Keratinocyte (primary cell): ENCODE results near the gene NMD3. TPM values are rescaled to one million over a fixed set of nuclear protein-coding genes. Genes with fewer than 3 reads are reported as not detected.

Source experiments
- DNase-seq: peaks from one replicate; pipeline ENCODE4 v3.0.0-alpha.2; 2011; ENCODE audit warnings: low read depth, missing footprints, low spot score
- FAIRE-seq: peaks from 2 replicates; lab custom pipeline; 2011; peaks lifted over from hg19 to GRCh38; lab: Jason Lieb, UNC
- H2AFZ ChIP-seq: 2 replicates; pipeline ENCODE4 v1.6.0; 2012; ENCODE audit warnings: low read length, control low read depth, inconsistent platforms; ENCODE audit not compliant: control insufficient read depth
- H3K27ac ChIP-seq: 2 replicates; pipeline ENCODE4 v1.5.1; 2011; ENCODE audit warnings: low read length; ENCODE audit not compliant: control insufficient read depth, insufficient read depth
- H3K27me3 ChIP-seq: 3 replicates; pipeline ENCODE4 v1.6.0; 2011; ENCODE audit warnings: low read length; ENCODE audit not compliant: control insufficient read depth, insufficient read depth; ENCODE audit errors: extremely low read depth
- H3K36me3 ChIP-seq, 2 experiments: 2 replicates in 1 of 2; 3 replicates in 1 of 2; pipeline ENCODE4 v1.5.1; 2011; ENCODE audit warnings: low read length in 2 of 2, mild to moderate bottlenecking in 1 of 2; ENCODE audit not compliant: control insufficient read depth in 2 of 2, insufficient read depth in 2 of 2; ENCODE audit errors: extremely low read depth in 1 of 2
- H3K4me1 ChIP-seq: 3 replicates; pipeline ENCODE4 v1.5.1; 2011; ENCODE audit warnings: low read length; ENCODE audit not compliant: control insufficient read depth, insufficient read depth; ENCODE audit errors: extremely low read depth
- H3K4me2 ChIP-seq: 3 replicates; pipeline ENCODE4 v1.6.0; 2011; ENCODE audit warnings: low read depth, low read length; ENCODE audit not compliant: control insufficient read depth, insufficient read depth; ENCODE audit errors: extremely low read depth
- H3K4me3 ChIP-seq, 3 experiments: fragments of 200-600 bp in 1 of 3; sonication (generic) in 1 of 3; 2 replicates in 2 of 3; 3 replicates in 1 of 3; pipeline ENCODE4 v1.5.1; 2011 to 2016; ENCODE audit warnings: low read length in 3 of 3, mild to moderate bottlenecking in 3 of 3, control low read depth in 2 of 3, inconsistent platforms in 1 of 3, low read depth in 1 of 3, mixed read lengths in 1 of 3, mixed run types in 1 of 3, moderate library complexity in 1 of 3; ENCODE audit not compliant: control insufficient read depth in 2 of 3, insufficient read depth in 2 of 3; ENCODE audit errors: extremely low read depth in 1 of 3
- H3K79me2 ChIP-seq: 2 replicates; pipeline ENCODE4 v1.6.0; 2012; ENCODE audit warnings: low read length; ENCODE audit not compliant: control insufficient read depth, insufficient read depth
- H3K9ac ChIP-seq: 3 replicates; pipeline ENCODE4 v1.6.0; 2011; ENCODE audit warnings: low read length; ENCODE audit not compliant: control insufficient read depth, insufficient read depth; ENCODE audit errors: extremely low read depth
- H3K9me1 ChIP-seq: 3 replicates; pipeline ENCODE4 v1.6.0; 2011; ENCODE audit warnings: low read length; ENCODE audit not compliant: control insufficient read depth, insufficient read depth; ENCODE audit errors: extremely low read depth
- H3K9me3 ChIP-seq: 2 replicates; pipeline ENCODE4 v1.5.1; 2012; ENCODE audit warnings: low read depth, low read length; ENCODE audit not compliant: control insufficient read depth
- H4K20me1 ChIP-seq: 3 replicates; pipeline ENCODE4 v1.6.0; 2011; ENCODE audit warnings: low read length; ENCODE audit not compliant: control insufficient read depth, insufficient read depth; ENCODE audit errors: extremely low read depth
- CTCF ChIP-seq, 3 experiments: IDR thresholded peaks in 1 of 3; conservative IDR thresholded peaks in 1 of 3; optimal IDR thresholded peaks in 1 of 3; 2 replicates in 2 of 3; 3 replicates in 1 of 3; pipeline versions ENCODE3 to v1.5.1; 2011; ENCODE audit warnings: low read length in 3 of 3, mild to moderate bottlenecking in 3 of 3, moderate library complexity in 2 of 3, control low read depth in 1 of 3, inconsistent platforms in 1 of 3; ENCODE audit not compliant: insufficient read depth in 2 of 3; ENCODE audit errors: extremely low read depth in 1 of 3
- EZH2 ChIP-seq: IDR thresholded peaks from one replicate; pipeline ENCODE4 v1.6.1; 2012; ENCODE audit warnings: inconsistent platforms, mild to moderate bottlenecking, low read length, moderate library complexity
- dilution Hi-C: fragments of 300-500 bp; cut with MboI; formaldehyde crosslinking; loops from one replicate; pipeline ENCODE4 v1.7.0; 2020; ENCODE audit warnings: low sequenced_read_pairs; ENCODE audit not compliant: extremely low pct_ligation_motif_present
- polyA plus RNA-seq, 5 experiments: library from polyadenylated mRNA; depleted of rRNA in 3 of 5; stranded (reverse) in 3 of 5; stranded (forward) in 1 of 5; unstranded in 1 of 5; fragments of >200 nt; gene quantifications; 1 replicate in 1 of 5; 2 replicates in 3 of 5; 3 replicates in 1 of 5; pipeline versions ENCODE4 v1.2.1 to v1.2.3, GENCODE V29; 2011 to 2012; ENCODE audit warnings: missing spikeins in 2 of 5, low read depth in 1 of 5, low replicate concordance in 1 of 5

Gene NMD3
- polyA plus RNA-seq, 1 donor (not counting 4 experiments of a cell fraction or from before 2014, with no cell fraction given): 65.2 TPM

DNA sequence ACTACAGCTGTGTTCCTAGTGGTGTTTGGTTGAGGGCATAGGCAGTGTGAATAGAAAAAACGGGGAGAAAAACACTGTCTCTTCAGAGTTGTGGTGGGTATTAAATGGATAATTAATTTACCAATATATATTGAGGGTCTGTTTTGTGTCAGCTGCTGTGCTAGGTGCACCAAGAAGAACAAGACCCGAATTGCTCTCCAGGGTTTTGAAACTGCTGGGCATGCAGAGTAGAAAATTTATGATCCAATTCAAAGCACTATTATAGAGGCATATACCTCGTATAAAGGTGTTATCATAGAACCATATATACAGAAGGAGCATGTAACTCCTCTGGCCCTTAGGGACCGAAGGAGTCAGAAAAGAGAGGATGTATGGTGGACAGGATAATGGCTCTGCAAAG is 1.6 kb upstream of the NMD3 start:
- Histone ChIP-seq H2AFZ (no peak overlapping the region), H3K9me3 (no peaks in the 10 kb centered on the region), H3K4me2 (no peak overlapping the region), H3K79me2 (peaks cover 34% of the 10 kb centered on the region), H3K4me3 (no peak overlapping the region), H3K27me3 (no peaks in the 10 kb centered on the region), H4K20me1 (no peaks in the 10 kb centered on the region), H3K4me1 (peaks cover 8% of the 10 kb centered on the region), H3K9me1 (no peaks in the 10 kb centered on the region), H3K9ac (no peak overlapping the region), H3K27ac (no peak overlapping the region), H3K36me3 (no peaks in the 10 kb centered on the region)
- DNase-seq (no peak), FAIRE-seq (no peak)
- TF ChIP-seq EZH2: no peak
- dilution Hi-C loops: no loop called here

- peak overlapping the region; percentile 73 for H3K4me2 ChIP-seq
- H3K4me1 ChIP-seq: peaks cover 8% of the 10 kb centered on the region
- no peak for TF ChIP-seq CTCF (optimal IDR thresholded peaks at IDR 0.05 in 1 of 3, IDR thresholded peaks at IDR 0.05 in 1 of 3, conservative IDR thresholded peaks at IDR 0.05 in 1 of 3; ENCODE audit: extremely low read depth in 1 of 3, insufficient read depth in 2 of 3, low read length in 3 of 3)
- no peak for TF ChIP-seq EZH2
- H3K36me3 ChIP-seq: peaks cover 0 to 3% of the 10 kb centered on the region in 2 experiments
- no peak for FAIRE-seq
- H2AFZ ChIP-seq: peak overlapping the region; percentile 83
- dilution Hi-C loops: no loop called here
- H3K4me3 ChIP-seq: peak overlapping the region; percentile 85 to 98 (median 94)
- no peak for DNase-seq
- no peaks in the 10 kb centered on the region for H3K9me1 ChIP-seq
- no peaks in the 10 kb centered on the region for H3K27me3 ChIP-seq
- H3K27ac ChIP-seq: peak overlapping the region; percentile 91
- peaks cover 58% of the 10 kb centered on the region for H3K79me2 ChIP-seq
- H3K9ac ChIP-seq: peak overlapping the region; percentile 96
- no peaks in the 10 kb centered on the region for H4K20me1 ChIP-seq
- no peaks in the 10 kb centered on the region for H3K9me3 ChIP-seq
Measured at GRCh38 chr3:161221806-161222600, 892 bp downstream of the NMD3 start.
